ENCODE results near the gene ZNF701.

- TF ChIP-seq CTCF (conservative IDR thresholded peaks at IDR 0.05; ENCODE audit: low read length) (peak; percentile 26; the same call in 1 of the 2 replicates), EZH2phosphoT487 (IDR thresholded peaks at IDR 0.05; ENCODE audit: borderline replicate concordance, low read depth, low read length) (no peak)
Observed at GRCh38 chr19:52622261-52622660, 52.2 kb downstream of the ZNF701 start.
